ENCODE data around the gene TEX264.
"Not testable (repeated sequence)": the region's sequence is repeated elsewhere in the genome, so short reads cannot be mapped to it uniquely, and the experiment has no call there.

The TEX264 gene, protein sequence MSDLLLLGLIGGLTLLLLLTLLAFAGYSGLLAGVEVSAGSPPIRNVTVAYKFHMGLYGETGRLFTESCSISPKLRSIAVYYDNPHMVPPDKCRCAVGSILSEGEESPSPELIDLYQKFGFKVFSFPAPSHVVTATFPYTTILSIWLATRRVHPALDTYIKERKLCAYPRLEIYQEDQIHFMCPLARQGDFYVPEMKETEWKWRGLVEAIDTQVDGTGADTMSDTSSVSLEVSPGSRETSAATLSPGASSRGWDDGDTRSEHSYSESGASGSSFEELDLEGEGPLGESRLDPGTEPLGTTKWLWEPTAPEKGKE

DNA sequence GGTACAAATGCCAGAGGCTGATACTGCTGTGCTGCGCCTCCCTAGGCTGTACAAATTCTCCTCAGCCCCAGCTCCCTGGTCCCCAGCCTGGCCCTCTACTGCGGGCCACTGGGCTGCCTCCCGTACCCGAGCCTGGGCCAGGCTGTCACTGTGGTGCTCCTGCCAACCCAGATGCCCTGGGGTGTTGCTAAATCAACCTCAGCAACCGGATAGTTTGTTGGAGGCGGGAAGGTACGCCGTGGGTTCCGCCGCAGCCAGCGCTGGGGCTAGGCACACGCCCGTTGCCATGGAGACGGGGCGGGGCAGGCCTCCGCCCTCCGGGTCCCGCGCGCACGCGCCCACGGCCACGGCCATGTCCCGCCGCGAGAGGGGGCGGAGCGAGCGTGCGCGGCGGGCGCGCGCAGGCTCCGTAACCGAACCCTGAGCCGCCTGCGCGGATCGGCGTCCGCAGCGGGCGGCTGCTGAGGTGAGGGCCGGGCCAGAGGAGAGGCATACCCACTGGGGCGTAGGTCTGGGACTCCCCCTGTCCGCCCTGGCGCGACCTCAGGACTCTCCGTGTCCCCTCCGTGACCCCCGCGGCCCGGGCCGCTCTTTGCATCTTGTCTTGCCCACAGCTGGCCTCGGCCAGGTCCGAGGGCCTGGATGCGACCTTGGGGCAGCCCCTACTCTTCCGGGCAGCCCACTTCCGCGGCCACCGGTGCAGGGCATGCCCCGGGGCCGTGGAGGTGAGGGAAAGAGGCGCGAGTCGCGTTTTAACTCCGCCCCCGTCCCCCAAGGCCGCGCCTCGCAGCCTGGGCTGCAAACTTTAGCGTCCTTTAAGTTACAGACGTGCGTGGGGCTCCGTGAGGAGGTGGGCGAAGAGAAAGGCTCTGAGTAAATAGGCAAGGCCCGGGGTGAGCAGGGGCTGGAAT lies at the start of gene TEX264:
TSS of gene TEX264 (plus strand) at position 430 of the 911 bp plus-strand sequence. CDS start 3,053 bp downstream, outside the sequence.
- Histone ChIP-seq H3K9ac (ENCODE audit: low read depth, low read length) (peak within 1 kb of the TSS; percentile 73), H3K36me3 (ENCODE audit: control insufficient read depth, insufficient read depth, low read length) (no peaks in the 10 kb centered on the region), H3K4me3 (ENCODE audit: low read depth, low read length) (peak within 1 kb of the TSS; percentile 85), H3K27me3 (ENCODE audit: control insufficient read depth, insufficient read depth, low read length) (no peaks in the 10 kb centered on the region), H3K27ac (ENCODE audit: low read depth, low read length) (peak within 1 kb of the TSS; percentile 49), H3K4me1 (ENCODE audit: control insufficient read depth, insufficient read depth, low read length) (peaks cover 17% of the 10 kb centered on the region), H3K9me3 (ENCODE audit: control insufficient read depth, insufficient read depth, low read length) (no peaks in the 10 kb centered on the region)

DNA sequence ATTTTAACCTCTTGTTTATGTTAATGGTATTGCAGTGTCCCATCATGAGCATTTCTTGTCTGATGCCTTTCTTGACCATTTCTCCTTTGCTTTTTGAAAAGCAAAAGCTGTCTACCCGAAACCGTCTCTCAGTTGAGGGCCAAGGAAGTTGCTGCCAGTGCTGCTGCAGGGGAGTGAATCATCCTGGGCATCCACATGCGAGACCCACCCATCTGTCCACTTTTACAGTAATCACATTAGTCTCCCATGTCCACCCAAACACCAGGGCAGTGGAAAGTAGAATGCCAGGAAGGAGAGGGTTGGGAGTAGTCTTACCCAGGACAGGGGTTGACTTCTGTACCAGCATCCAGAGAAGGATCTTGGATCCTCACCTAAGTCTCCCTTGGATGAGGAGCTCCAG lies 48.6 kb upstream of the TEX264 start:
- Histone ChIP-seq H3K4me1 (ENCODE audit: control insufficient read depth, insufficient read depth, low read length) (peaks cover 14% of the 10 kb centered on the region), H3K4me3 (ENCODE audit: low read depth, low read length) (no peak overlapping the region), H3K27me3 (ENCODE audit: control insufficient read depth, insufficient read depth, low read length) (no peaks in the 10 kb centered on the region), H3K9ac (ENCODE audit: low read depth, low read length) (no peak overlapping the region), H3K36me3 (ENCODE audit: control insufficient read depth, insufficient read depth, low read length) (peaks cover 4% of the 10 kb centered on the region; the same call in 1 of the 2 replicates), H3K9me3 (ENCODE audit: control insufficient read depth, insufficient read depth, low read length) (no peaks in the 10 kb centered on the region), H3K27ac (ENCODE audit: low read depth, low read length) (no peak overlapping the region)

DNA sequence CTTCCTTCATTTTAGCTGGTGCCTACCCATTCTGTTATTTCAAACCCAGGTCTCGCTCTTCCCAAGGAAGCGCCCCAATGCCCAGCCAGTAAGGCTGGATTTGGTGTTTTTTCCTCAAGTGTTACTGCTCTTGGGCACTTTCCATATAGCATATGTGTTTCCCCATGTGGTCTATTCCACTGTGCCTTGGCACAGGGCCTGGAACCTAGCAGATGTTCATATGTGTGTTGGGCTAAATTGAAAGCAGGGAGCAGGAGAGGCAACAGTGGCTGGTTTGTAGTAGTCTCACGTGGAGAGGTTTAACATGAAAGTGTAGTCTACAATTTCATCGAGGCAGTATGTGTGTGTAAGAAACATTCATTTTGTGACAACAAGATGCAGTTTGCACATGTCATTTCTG lies 48.2 kb upstream of the TEX264 start:
- no peaks in the 10 kb centered on the region for H3K9me3 ChIP-seq (ENCODE audit: control insufficient read depth, insufficient read depth, low read length)
- no peak overlapping the region for H3K9ac ChIP-seq (ENCODE audit: low read depth, low read length)
- H3K27ac ChIP-seq (ENCODE audit: low read depth, low read length): no peak overlapping the region
- H3K4me3 ChIP-seq (ENCODE audit: low read depth, low read length): no peak overlapping the region
- H3K4me1 ChIP-seq (ENCODE audit: control insufficient read depth, insufficient read depth, low read length): peaks cover 14% of the 10 kb centered on the region
- no peaks in the 10 kb centered on the region for H3K27me3 ChIP-seq (ENCODE audit: control insufficient read depth, insufficient read depth, low read length)
- H3K36me3 ChIP-seq (ENCODE audit: control insufficient read depth, insufficient read depth, low read length): peaks cover 9% of the 10 kb centered on the region; the same call in 1 of the 2 replicates

DNA sequence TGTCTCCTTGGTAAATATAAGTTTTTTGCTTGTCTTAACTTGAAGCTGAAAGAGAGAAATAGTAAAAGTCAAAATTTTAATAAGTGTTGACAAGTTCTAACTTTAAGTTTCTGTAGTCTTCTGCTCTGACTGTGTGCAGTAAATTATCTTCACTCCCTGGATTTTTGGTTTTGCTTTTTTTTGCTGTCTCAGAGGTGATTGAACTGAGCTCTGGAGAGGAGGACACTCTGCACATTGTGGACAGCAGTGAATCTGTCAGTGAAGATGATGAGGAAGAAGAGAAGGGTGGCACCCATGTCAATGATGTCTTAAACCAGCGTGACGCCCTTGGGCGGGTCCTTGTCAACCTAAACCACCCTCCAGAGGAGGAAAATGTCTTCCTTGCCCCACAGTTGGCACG lies 40.5 kb upstream of the TEX264 start:
- Histone ChIP-seq H3K36me3 (ENCODE audit: control insufficient read depth, insufficient read depth, low read length) (peaks cover 61% of the 10 kb centered on the region), H3K9ac (ENCODE audit: low read depth, low read length) (no peak overlapping the region), H3K9me3 (ENCODE audit: control insufficient read depth, insufficient read depth, low read length) (no peaks in the 10 kb centered on the region), H3K27ac (ENCODE audit: low read depth, low read length) (no peak overlapping the region), H3K4me3 (ENCODE audit: low read depth, low read length) (no peak overlapping the region), H3K27me3 (ENCODE audit: control insufficient read depth, insufficient read depth, low read length) (no peaks in the 10 kb centered on the region), H3K4me1 (ENCODE audit: control insufficient read depth, insufficient read depth, low read length) (no peaks in the 10 kb centered on the region)

DNA sequence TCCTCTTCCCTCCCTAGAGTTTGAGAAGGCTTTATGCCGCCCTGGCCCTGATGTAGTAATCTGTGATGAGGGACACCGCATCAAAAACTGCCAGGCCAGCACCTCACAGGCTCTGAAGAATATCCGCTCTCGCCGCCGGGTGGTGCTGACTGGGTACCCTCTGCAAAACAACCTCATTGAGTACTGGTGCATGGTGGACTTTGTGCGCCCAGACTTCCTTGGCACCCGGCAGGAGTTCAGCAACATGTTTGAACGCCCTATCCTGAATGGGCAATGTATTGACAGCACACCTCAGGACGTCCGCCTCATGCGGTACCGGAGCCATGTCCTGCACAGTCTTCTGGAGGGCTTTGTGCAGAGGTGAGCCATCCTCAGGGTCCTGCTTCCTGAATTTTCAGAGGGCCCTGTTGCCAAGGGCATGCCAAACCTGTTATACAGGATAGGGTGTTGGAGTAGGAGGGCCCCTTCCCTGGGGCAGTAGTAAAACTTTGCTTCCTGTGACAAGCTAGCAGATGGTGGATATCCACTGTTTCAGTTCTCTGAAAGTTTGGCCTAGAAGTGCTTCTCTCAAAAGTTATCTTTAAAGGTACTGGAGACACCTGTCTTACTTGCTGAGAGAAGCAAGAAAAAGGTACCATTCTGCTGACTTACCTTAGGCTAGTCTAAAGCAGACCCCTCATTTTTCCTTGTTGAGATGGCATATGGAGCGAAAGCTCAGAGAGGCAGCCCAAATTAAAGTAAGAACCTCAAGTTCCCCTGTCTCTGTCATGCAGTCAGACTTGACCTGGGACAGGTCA lies 33.7 kb upstream of the TEX264 start:
- Histone ChIP-seq H3K27me3 (ENCODE audit: control insufficient read depth, insufficient read depth, low read length) (no peaks in the 10 kb centered on the region), H3K27ac (ENCODE audit: low read depth, low read length) (no peak overlapping the region), H3K4me1 (ENCODE audit: control insufficient read depth, insufficient read depth, low read length) (no peaks in the 10 kb centered on the region), H3K9me3 (ENCODE audit: control insufficient read depth, insufficient read depth, low read length) (no peaks in the 10 kb centered on the region), H3K36me3 (ENCODE audit: control insufficient read depth, insufficient read depth, low read length) (peaks cover 76% of the 10 kb centered on the region), H3K4me3 (ENCODE audit: low read depth, low read length) (no peak overlapping the region), H3K9ac (ENCODE audit: low read depth, low read length) (no peak overlapping the region)

DNA sequence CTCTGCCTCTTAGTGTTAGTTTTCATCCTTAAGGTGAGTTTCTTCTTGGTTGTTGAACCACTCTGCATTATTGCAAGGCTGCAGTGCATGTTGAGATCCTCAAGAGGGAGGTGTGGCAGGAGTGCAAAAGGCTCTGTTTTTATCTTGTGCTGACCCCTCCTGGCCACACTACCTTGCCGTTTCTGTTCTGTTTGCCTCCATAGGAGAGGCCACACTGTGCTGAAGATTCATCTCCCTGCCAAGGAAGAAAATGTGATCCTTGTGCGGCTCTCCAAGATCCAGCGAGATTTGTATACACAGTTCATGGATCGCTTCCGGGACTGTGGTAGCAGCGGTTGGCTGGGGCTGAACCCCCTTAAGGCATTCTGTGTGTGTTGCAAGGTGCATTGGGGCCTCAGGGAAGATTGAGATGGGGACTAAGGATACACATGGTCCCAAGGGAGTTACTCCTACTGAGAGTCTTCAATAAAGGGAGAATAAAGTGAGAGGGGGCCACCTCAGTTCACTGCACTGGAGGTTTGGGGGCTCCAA lies 33.0 kb upstream of the TEX264 start:
- no peak overlapping the region for H3K4me3 ChIP-seq (ENCODE audit: low read depth, low read length)
- H3K36me3 ChIP-seq (ENCODE audit: control insufficient read depth, insufficient read depth, low read length): peaks cover 81% of the 10 kb centered on the region
- no peak overlapping the region for H3K27ac ChIP-seq (ENCODE audit: low read depth, low read length)
- no peak overlapping the region for H3K9ac ChIP-seq (ENCODE audit: low read depth, low read length)
- no peaks in the 10 kb centered on the region for H3K4me1 ChIP-seq (ENCODE audit: control insufficient read depth, insufficient read depth, low read length)
- H3K27me3 ChIP-seq (ENCODE audit: control insufficient read depth, insufficient read depth, low read length): no peaks in the 10 kb centered on the region
- H3K9me3 ChIP-seq (ENCODE audit: control insufficient read depth, insufficient read depth, low read length): no peaks in the 10 kb centered on the region

DNA sequence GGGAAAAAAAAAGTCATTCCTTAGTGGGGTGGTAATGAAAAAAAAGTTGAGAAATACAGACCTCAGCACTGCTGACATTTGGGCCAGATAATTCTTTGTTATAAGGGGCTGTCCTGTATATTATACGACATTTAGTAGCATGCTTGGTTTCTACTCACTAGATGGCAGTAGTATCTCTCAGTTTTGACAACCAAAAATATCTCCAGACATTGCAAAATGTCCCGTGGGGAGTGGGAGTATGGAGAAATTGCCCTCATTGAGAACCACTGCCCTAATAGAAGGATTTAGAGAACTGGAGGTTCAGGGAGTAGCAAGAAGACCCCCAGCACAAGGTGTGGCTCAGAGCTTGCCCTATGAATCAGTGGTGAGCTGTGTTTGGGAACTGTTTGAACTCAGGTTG lies 28.6 kb upstream of the TEX264 start:
- no peak overlapping the region for H3K27ac ChIP-seq (ENCODE audit: low read depth, low read length)
- H3K36me3 ChIP-seq (ENCODE audit: control insufficient read depth, insufficient read depth, low read length): peaks cover 90% of the 10 kb centered on the region
- H3K4me3 ChIP-seq (ENCODE audit: low read depth, low read length): no peak overlapping the region
- no peaks in the 10 kb centered on the region for H3K4me1 ChIP-seq (ENCODE audit: control insufficient read depth, insufficient read depth, low read length)
- no peak overlapping the region for H3K9ac ChIP-seq (ENCODE audit: low read depth, low read length)
- H3K27me3 ChIP-seq (ENCODE audit: control insufficient read depth, insufficient read depth, low read length): no peaks in the 10 kb centered on the region
- peaks cover 12% of the 10 kb centered on the region for H3K9me3 ChIP-seq (ENCODE audit: control insufficient read depth, insufficient read depth, low read length)

DNA sequence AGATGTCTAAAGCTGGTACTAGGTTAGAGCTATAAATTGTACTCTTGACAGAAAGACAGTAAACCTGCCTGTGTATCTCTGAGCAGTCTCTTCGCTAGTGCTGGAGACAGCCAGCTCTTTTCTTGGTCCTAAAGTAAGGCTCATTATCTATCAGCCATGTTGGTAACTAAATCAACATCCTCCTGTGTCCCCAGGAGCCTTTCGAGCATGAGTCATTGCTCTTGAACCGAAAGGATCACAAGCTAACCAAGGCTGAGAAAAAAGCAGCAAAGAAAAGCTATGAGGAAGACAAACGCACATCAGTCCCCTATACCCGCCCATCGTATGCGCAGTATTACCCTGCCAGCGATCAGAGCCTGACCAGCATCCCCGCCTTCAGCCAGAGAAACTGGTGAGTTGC lies 25.0 kb upstream of the TEX264 start:
- Histone ChIP-seq H3K4me1 (ENCODE audit: control insufficient read depth, insufficient read depth, low read length) (no peaks in the 10 kb centered on the region), H3K36me3 (ENCODE audit: control insufficient read depth, insufficient read depth, low read length) (peaks cover 76% of the 10 kb centered on the region), H3K27me3 (ENCODE audit: control insufficient read depth, insufficient read depth, low read length) (no peaks in the 10 kb centered on the region), H3K27ac (ENCODE audit: low read depth, low read length) (no peak overlapping the region), H3K9ac (ENCODE audit: low read depth, low read length) (no peak overlapping the region), H3K4me3 (ENCODE audit: low read depth, low read length) (no peak overlapping the region), H3K9me3 (ENCODE audit: control insufficient read depth, insufficient read depth, low read length) (peaks cover 19% of the 10 kb centered on the region)

DNA sequence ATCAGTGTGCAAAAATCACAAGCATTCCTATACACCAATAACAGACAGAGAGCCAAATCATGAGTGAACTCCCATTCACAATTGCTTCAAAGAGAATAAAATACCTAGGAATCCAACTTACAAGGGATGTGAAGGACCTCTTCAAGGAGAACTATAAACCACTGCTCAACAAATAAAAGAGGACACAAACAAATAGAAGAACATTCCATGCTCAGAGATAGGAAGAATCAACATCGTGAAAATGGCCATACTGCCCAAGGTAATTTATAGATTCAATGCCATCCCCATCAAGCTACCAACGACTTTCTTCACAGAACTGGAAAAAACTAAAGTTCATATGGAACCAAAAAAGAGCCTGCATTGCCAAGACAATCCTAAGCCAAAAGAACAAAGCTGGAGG lies 18.9 kb upstream of the TEX264 start:
- not testable (repeated sequence) for H3K4me1 ChIP-seq (ENCODE audit: control insufficient read depth, insufficient read depth, low read length); H3K27ac ChIP-seq (ENCODE audit: low read depth, low read length); H3K27me3 ChIP-seq (ENCODE audit: control insufficient read depth, insufficient read depth, low read length); H3K9ac ChIP-seq (ENCODE audit: low read depth, low read length); H3K9me3 ChIP-seq (ENCODE audit: control insufficient read depth, insufficient read depth, low read length); H3K4me3 ChIP-seq (ENCODE audit: low read depth, low read length)
- peaks cover 37% of the 10 kb centered on the region for H3K36me3 ChIP-seq (ENCODE audit: control insufficient read depth, insufficient read depth, low read length)

DNA sequence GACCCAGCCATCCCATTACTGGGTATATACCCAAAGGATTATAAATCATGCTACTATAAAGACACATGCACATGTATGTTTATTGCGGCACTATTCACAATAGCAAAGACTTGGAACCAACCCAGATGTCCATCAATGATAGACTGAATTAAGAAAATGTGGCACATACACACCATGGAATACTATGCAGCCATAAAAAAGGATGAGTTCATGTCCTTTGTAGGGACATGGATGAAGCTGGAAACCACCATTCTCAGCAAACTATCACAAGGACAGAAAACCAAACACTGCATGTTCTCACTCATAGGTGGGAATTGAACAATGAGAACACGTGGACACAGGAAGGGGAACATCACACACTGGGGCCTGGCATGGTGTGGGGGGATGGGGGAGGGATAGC lies 17.6 kb upstream of the TEX264 start:
- not testable (repeated sequence) for H3K9ac ChIP-seq (ENCODE audit: low read depth, low read length); H3K27me3 ChIP-seq (ENCODE audit: control insufficient read depth, insufficient read depth, low read length); H3K27ac ChIP-seq (ENCODE audit: low read depth, low read length); H3K9me3 ChIP-seq (ENCODE audit: control insufficient read depth, insufficient read depth, low read length); H3K4me3 ChIP-seq (ENCODE audit: low read depth, low read length); H3K4me1 ChIP-seq (ENCODE audit: control insufficient read depth, insufficient read depth, low read length)
- peaks cover 35% of the 10 kb centered on the region for H3K36me3 ChIP-seq (ENCODE audit: control insufficient read depth, insufficient read depth, low read length)
